H9 (cell line): ENCODE measurements around the gene CFAP299. TPM values are rescaled to one million over a fixed set of nuclear protein-coding genes. Genes with fewer than 3 reads are reported as not detected.

ENCODE experiments used
- DNase-seq: peaks from one replicate; pipeline ENCODE4 v3.0.0-alpha.2; 2017
- H2AFZ ChIP-seq: one replicate; pipeline ENCODE4 v1.6.1; 2013; ENCODE audit warnings: mild to moderate bottlenecking, low read length, control low read depth, moderate library complexity
- H2AK5ac ChIP-seq: 2 replicates; pipeline ENCODE4 v1.6.1; 2013; ENCODE audit warnings: low read length, control low read depth, mixed read lengths; ENCODE audit not compliant: insufficient read length
- H2BK120ac ChIP-seq: one replicate; pipeline ENCODE4 v1.6.1; 2013; ENCODE audit warnings: low read depth, mild to moderate bottlenecking, low read length, control low read depth, inconsistent platforms; ENCODE audit not compliant: poor library complexity, severe bottlenecking
- H2BK12ac ChIP-seq: 2 replicates; pipeline ENCODE4 v1.6.1; 2013; ENCODE audit warnings: low read length, control low read depth, mixed read lengths, low read depth; ENCODE audit not compliant: insufficient read length
- H2BK15ac ChIP-seq: 2 replicates; pipeline ENCODE4 v1.6.1; 2013; ENCODE audit warnings: low read depth, low read length, control low read depth
- H2BK20ac ChIP-seq: one replicate; pipeline ENCODE4 v1.6.1; 2013; ENCODE audit warnings: low read depth, mild to moderate bottlenecking, low read length, control low read depth, inconsistent platforms; ENCODE audit not compliant: poor library complexity, severe bottlenecking
- H2BK5ac ChIP-seq: 2 replicates; pipeline ENCODE4 v1.6.1; 2013; ENCODE audit warnings: low read length, control low read depth, mixed read lengths; ENCODE audit not compliant: insufficient read length
- H3K14ac ChIP-seq: 2 replicates; pipeline ENCODE4 v1.6.1; 2013; ENCODE audit warnings: low read length, control low read depth; ENCODE audit not compliant: insufficient read depth
- H3K18ac ChIP-seq: 2 replicates; pipeline ENCODE4 v1.6.1; 2013; ENCODE audit warnings: low read depth, mild to moderate bottlenecking, mixed read lengths, low read length, control low read depth; ENCODE audit not compliant: insufficient read length
- H3K23ac ChIP-seq: 2 replicates; pipeline ENCODE4 v1.6.1; 2013; ENCODE audit warnings: low read length, control low read depth, mixed read lengths, low read depth; ENCODE audit not compliant: insufficient read length
- H3K23me2 ChIP-seq: 2 replicates; pipeline ENCODE4 v1.6.1; 2013; ENCODE audit warnings: low read depth, mild to moderate bottlenecking, mixed read lengths, low read length, control low read depth; ENCODE audit not compliant: insufficient read length, poor library complexity, severe bottlenecking
- H3K27ac ChIP-seq: 2 replicates; pipeline ENCODE4 v1.5.1; 2013; ENCODE audit warnings: low read length, control low read depth, mixed read lengths, low read depth; ENCODE audit not compliant: insufficient read length
- H3K27me3 ChIP-seq: 2 replicates; pipeline ENCODE4 v1.6.1; 2013; ENCODE audit warnings: low read length, control low read depth, inconsistent platforms; ENCODE audit not compliant: insufficient read depth
- H3K4ac ChIP-seq: 2 replicates; pipeline ENCODE4 v1.6.1; 2013; ENCODE audit warnings: low read depth, mild to moderate bottlenecking, control low read depth, inconsistent platforms, low read length, moderate library complexity
- H3K4me1 ChIP-seq: 2 replicates; pipeline ENCODE4 v1.6.1; 2013; ENCODE audit warnings: low read length, control low read depth, inconsistent platforms; ENCODE audit not compliant: insufficient read depth
- H3K4me2 ChIP-seq: 2 replicates; pipeline ENCODE4 v1.6.1; 2013; ENCODE audit warnings: low read length, control low read depth, mixed read lengths; ENCODE audit not compliant: insufficient read length, insufficient read depth
- H3K56ac ChIP-seq: 2 replicates; pipeline ENCODE4 v1.6.1; 2013; ENCODE audit warnings: low read depth, mild to moderate bottlenecking, mixed read lengths, low read length, control low read depth; ENCODE audit not compliant: insufficient read length
- H3K79me1 ChIP-seq: 2 replicates; pipeline ENCODE4 v1.6.1; 2013; ENCODE audit warnings: low read depth, mild to moderate bottlenecking, moderate library complexity, low read length, control low read depth, inconsistent platforms; ENCODE audit not compliant: insufficient read depth, poor library complexity, severe bottlenecking
- H3K79me2 ChIP-seq: 2 replicates; pipeline ENCODE4 v1.6.1; 2013; ENCODE audit warnings: low read length, control low read depth, inconsistent platforms; ENCODE audit not compliant: insufficient read depth
- H3K9ac ChIP-seq: 2 replicates; pipeline ENCODE4 v1.6.1; 2013; ENCODE audit warnings: low read length, control low read depth, mixed read lengths; ENCODE audit not compliant: insufficient read length; ENCODE audit errors: extremely low read depth
- H3K9me3 ChIP-seq: one replicate; pipeline ENCODE4 v1.6.1; 2013; ENCODE audit warnings: low read depth, low read length, inconsistent platforms; ENCODE audit not compliant: control insufficient read depth
- H3T11ph ChIP-seq: one replicate; pipeline ENCODE4 v1.6.1; 2013; ENCODE audit warnings: mild to moderate bottlenecking, low read length, control low read depth, inconsistent platforms
- H4K20me1 ChIP-seq: one replicate; pipeline ENCODE4 v1.6.1; 2013; ENCODE audit not compliant: control insufficient read depth, insufficient read length, insufficient read depth
- H4K5ac ChIP-seq: 2 replicates; pipeline ENCODE4 v1.6.1; 2013; ENCODE audit warnings: low read depth, mild to moderate bottlenecking, mixed read lengths, low read length, control low read depth; ENCODE audit not compliant: insufficient read length
- H4K8ac ChIP-seq: replicated peaks from 2 replicates; pipeline ENCODE4 v1.6.1; 2013; ENCODE audit warnings: low read length, control low read depth, mixed read lengths, low read depth; ENCODE audit not compliant: insufficient read length
- H4K91ac ChIP-seq: 2 replicates; pipeline ENCODE4 v1.6.1; 2013; ENCODE audit warnings: low read depth, mild to moderate bottlenecking, moderate library complexity, mixed read lengths, low read length, control low read depth; ENCODE audit not compliant: insufficient read length
- H3K27ac Mint-ChIP-seq, 3 experiments: 2 replicates in 2 of 3; 3 replicates in 1 of 3; pipeline ENCODE4 v1.8.0; 2020 to 2021; ENCODE audit warnings: mixed read lengths in 3 of 3, mild to moderate bottlenecking in 1 of 3, moderate library complexity in 1 of 3
- H3K27me3 Mint-ChIP-seq: 2 replicates; pipeline ENCODE4 v1.8.0; 2021; ENCODE audit warnings: low read depth, mild to moderate bottlenecking, moderate library complexity, mixed read lengths
- H3K36me3 Mint-ChIP-seq, 3 experiments: 2 replicates in 2 of 3; 3 replicates in 1 of 3; pipeline ENCODE4 v1.8.0; 2020 to 2021; ENCODE audit warnings: low read depth in 3 of 3, mixed read lengths in 3 of 3; ENCODE audit not compliant: insufficient read depth in 1 of 3
- H3K4me1 Mint-ChIP-seq, 2 experiments: 2 replicates each; pipeline ENCODE4 v1.8.0; 2020; ENCODE audit warnings: mixed read lengths in 2 of 2
- H3K4me3 Mint-ChIP-seq, 2 experiments: 2 replicates in 1 of 2; 3 replicates in 1 of 2; pipeline ENCODE4 v1.8.0; 2020 to 2021; ENCODE audit warnings: mild to moderate bottlenecking in 2 of 2, mixed read lengths in 2 of 2, moderate library complexity in 1 of 2
- H3K9me3 Mint-ChIP-seq, 2 experiments: 2 replicates in 1 of 2; 3 replicates in 1 of 2; pipeline ENCODE4 v1.8.0; 2020; ENCODE audit warnings: mild to moderate bottlenecking in 2 of 2, mixed read lengths in 2 of 2, moderate library complexity in 1 of 2
- CTCF ChIP-seq: fragments of 200-600 bp; sonication (generic); conservative IDR thresholded peaks from 3 replicates; pipeline ENCODE4 v1.8.0; 2021; ENCODE audit warnings: antibody characterized with exemption, mild to moderate bottlenecking
- WGBS: extraction: QIAGEN DNeasy Blood & Tissue Kit; methylation state at CpG from one replicate; pipeline ENCODE4 v1.1.7; 2013; ENCODE audit warnings: missing lambda C conversion rate, low lambda C conversion rate, mixed read lengths; ENCODE audit not compliant: insufficient read length; ENCODE audit errors: extremely low coverage; 5-methylcytosine and 5-hydroxymethylcytosine counted together
- total RNA-seq: library from RNA; stranded (reverse); gene quantifications from 2 replicates; pipeline ENCODE4 v1.2.1, GENCODE V29; 2021

CFAP299 gene
- total RNA-seq, 1 experiment from 2014 or later: not detected

DNA sequence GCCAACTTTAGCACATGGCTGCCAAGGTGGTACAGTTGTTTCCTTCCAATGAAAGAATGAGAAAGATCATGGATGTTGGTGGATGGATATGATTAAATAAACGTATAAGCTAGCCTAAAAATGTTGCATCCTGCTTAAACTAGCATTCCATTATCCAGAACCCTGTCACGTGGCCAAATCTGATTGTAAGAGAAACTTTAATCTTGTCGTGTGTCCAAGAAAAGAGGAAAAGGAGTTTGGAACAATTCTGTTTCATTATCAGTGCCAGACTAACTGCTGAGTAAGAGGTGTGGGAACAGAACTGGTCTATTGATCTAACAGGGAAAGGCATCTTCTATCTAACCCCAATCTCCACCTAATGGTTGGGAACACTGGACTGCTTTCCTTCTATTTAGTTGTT, 369.8 kb downstream of the CFAP299 start:
- Histone ChIP-seq H3K4me2 (no peak overlapping the region), H3K79me2 (no peaks in the 10 kb centered on the region), H2AFZ (no peak overlapping the region), H4K91ac (no peak overlapping the region), H4K5ac (no peak overlapping the region), H3K23me2 (no peaks in the 10 kb centered on the region), H3K27ac (no peak overlapping the region), H3K9me3 (no peaks in the 10 kb centered on the region), H3K79me1 (no peaks in the 10 kb centered on the region), H4K20me1 (no peaks in the 10 kb centered on the region), H3K9ac (no peak overlapping the region), H3K27me3 (no peaks in the 10 kb centered on the region), H2BK15ac (no peak overlapping the region), H3K23ac (no peak overlapping the region), H3K14ac (no peak overlapping the region), H2BK12ac (no peak overlapping the region), H2BK20ac (no peak overlapping the region), H3K18ac (no peak overlapping the region), H4K8ac (no peak overlapping the region), H2AK5ac (no peak overlapping the region), H2BK120ac (no peak overlapping the region), H3K56ac (no peak overlapping the region), H3K4me1 (no peaks in the 10 kb centered on the region), H2BK5ac (no peak overlapping the region), H3T11ph (no peak overlapping the region), H3K4ac (no peak overlapping the region)
- TF ChIP-seq CTCF: no peak
- no peak for DNase-seq
- Mint-ChIP-seq H3K27ac (no peak overlapping the region), H3K4me3 (no peak overlapping the region), H3K4me1 (0 out of 4 replicates have a peak, but pooled peaks cover 0 to 2% of the 10 kb centered on the region in 2 experiments), H3K9me3 (no peaks in the 10 kb centered on the region), H3K27me3 (no peaks in the 10 kb centered on the region), H3K36me3 (no peaks in the 10 kb centered on the region)
- WGBS: no CpG with 5 or more reads among the region's 3 CpGs
